ENCODE data around the gene ABCG4.
"Not testable (repeated sequence)": the region's sequence is repeated elsewhere in the genome, so short reads cannot be mapped to it uniquely, and the experiment has no call there.

ABCG4 gene

GRCh38 chr11:119115484-119116234 lies 33.2 kb upstream of the ABCG4 start:
- DNase-seq (ENCODE audit: low spot score) = no peak

GRCh38 chr11:119116235-119116594 lies 32.6 kb upstream of the ABCG4 start:
- no peak for DNase-seq (ENCODE audit: low spot score)

- no peak for DNase-seq (ENCODE audit: low spot score)
Measured at GRCh38 chr11:119116601-119117000, 32.3 kb upstream of the ABCG4 start.

- no peak for DNase-seq (ENCODE audit: low spot score)
Measured at GRCh38 chr11:119117004-119117706, 31.7 kb upstream of the ABCG4 start.

GRCh38 chr11:119118227-119118626 lies 30.6 kb upstream of the ABCG4 start:
- DNase-seq (ENCODE audit: low spot score) = no peak

- no peak for DNase-seq (ENCODE audit: low spot score)
Measured at GRCh38 chr11:119118946-119119345, 29.9 kb upstream of the ABCG4 start.

- DNase-seq (ENCODE audit: low spot score) = no peak
Measured at GRCh38 chr11:119120639-119121007, 28.2 kb upstream of the ABCG4 start.

GRCh38 chr11:119121008-119121810 lies 27.6 kb upstream of the ABCG4 start, which contains the start of gene HINFP:
Gene HINFP, plus strand, starts transcription at chr11:119121580. Its CDS starts 5,365 bp downstream, at chr11:119126945.
- DNase-seq (ENCODE audit: low spot score) = peak; percentile 97

GRCh38 chr11:119121811-119122124 lies 27.1 kb upstream of the ABCG4 start:
- DNase-seq (ENCODE audit: low spot score) = no peak

GRCh38 chr11:119125821-119126220 lies 23.0 kb upstream of the ABCG4 start:
- no peak for DNase-seq (ENCODE audit: low spot score)

GRCh38 chr11:119126675-119127268 lies 22.1 kb upstream of the ABCG4 start:
- no peak for DNase-seq (ENCODE audit: low spot score)

GRCh38 chr11:119130662-119131061 lies 18.2 kb upstream of the ABCG4 start:
- no peak for DNase-seq (ENCODE audit: low spot score)

- peak; percentile 65 for DNase-seq (ENCODE audit: low spot score)
Measured at GRCh38 chr11:119134389-119134978, 14.4 kb upstream of the ABCG4 start.

GRCh38 chr11:119139276-119139675 lies 9.6 kb upstream of the ABCG4 start:
- not testable (repeated sequence) for DNase-seq (ENCODE audit: low spot score)

GRCh38 chr11:119144825-119145486 lies 3.9 kb upstream of the ABCG4 start:
- peak; percentile 88 for DNase-seq (ENCODE audit: low spot score)

- no peak for DNase-seq (ENCODE audit: low spot score)
Measured at GRCh38 chr11:119145551-119145950, 3.3 kb upstream of the ABCG4 start.

GRCh38 chr11:119147604-119148333 lies 1.1 kb upstream of the ABCG4 start:
- peak; percentile 69 for DNase-seq (ENCODE audit: low spot score)

- DNase-seq (ENCODE audit: low spot score) = no peak
Measured at GRCh38 chr11:119148720-119149017, 183 bp upstream of the ABCG4 start.

- no peak for DNase-seq (ENCODE audit: low spot score)
Measured at GRCh38 chr11:119149786-119150275, 979 bp downstream of the ABCG4 start.

- DNase-seq (ENCODE audit: low spot score) = no peak
Measured at GRCh38 chr11:119152043-119152442, 3.2 kb downstream of the ABCG4 start.

- no peak for DNase-seq (ENCODE audit: low spot score)
Measured at GRCh38 chr11:119152604-119153003, 3.8 kb downstream of the ABCG4 start.
